HEK293 (cell line): ENCODE results near the gene THYN1.

Experiments used
- FEZF1 ChIP-seq: fragments of 450-650 bp; formaldehyde crosslinking; IDR thresholded peaks from 2 replicates; pipeline ENCODE4 v1.5.1; 2016; ENCODE audit warnings: missing biosample characterization, missing genetic modification characterization
- HOXA7 ChIP-seq: sonication (generic); formaldehyde crosslinking; IDR thresholded peaks from 2 replicates; pipeline ENCODE4 v1.8.1; 2022; ENCODE audit warnings: missing genetic modification reagents, borderline replicate concordance
- MZF1 ChIP-seq: fragments of 450-650 bp; formaldehyde crosslinking; IDR thresholded peaks from 2 replicates; pipeline ENCODE4 v1.5.1; 2017; ENCODE audit warnings: missing biosample characterization, missing genetic modification characterization, borderline replicate concordance
- REPIN1 ChIP-seq: fragments of 450-650 bp; formaldehyde crosslinking; IDR thresholded peaks from 2 replicates; pipeline ENCODE4 v1.5.1; 2017; ENCODE audit warnings: missing biosample characterization, missing genetic modification characterization, low read depth
- YY2 ChIP-seq: fragments of 450-650 bp; formaldehyde crosslinking; IDR thresholded peaks from 2 replicates; pipeline ENCODE4 v1.5.1; 2016; ENCODE audit warnings: missing biosample characterization, missing genetic modification characterization
- ZNF133 ChIP-seq: fragments of 450-650 bp; formaldehyde crosslinking; IDR thresholded peaks from 2 replicates; pipeline ENCODE4 v1.5.1; 2016; ENCODE audit warnings: missing biosample characterization, missing genetic modification characterization
- ZNF175 ChIP-seq: fragments of 450-650 bp; formaldehyde crosslinking; IDR thresholded peaks from 2 replicates; pipeline ENCODE4 v1.5.1; 2016; ENCODE audit warnings: missing biosample characterization, missing genetic modification characterization
- ZNF23 ChIP-seq: fragments of 450-650 bp; formaldehyde crosslinking; IDR thresholded peaks from 2 replicates; pipeline ENCODE4 v1.5.1; 2016; ENCODE audit warnings: missing biosample characterization, missing genetic modification characterization, borderline replicate concordance
- ZNF366 ChIP-seq: fragments of 450-650 bp; formaldehyde crosslinking; conservative IDR thresholded peaks from 2 replicates; pipeline ENCODE4 v1.5.1; 2016; ENCODE audit warnings: missing biosample characterization, missing genetic modification characterization
- ZNF473 ChIP-seq: fragments of 450-650 bp; formaldehyde crosslinking; IDR thresholded peaks from 2 replicates; pipeline ENCODE4 v1.5.1; 2017; ENCODE audit warnings: missing biosample characterization, missing genetic modification characterization
- ZNF544 ChIP-seq: fragments of 450-650 bp; formaldehyde crosslinking; IDR thresholded peaks from 2 replicates; pipeline ENCODE4 v1.5.0; 2017; ENCODE audit warnings: missing biosample characterization, missing genetic modification characterization
- ZNF548 ChIP-seq: fragments of 450-650 bp; formaldehyde crosslinking; IDR thresholded peaks from 2 replicates; pipeline ENCODE4 v1.5.1; 2016; ENCODE audit warnings: missing biosample characterization, missing genetic modification characterization
- ZNF610 ChIP-seq: fragments of 450-650 bp; formaldehyde crosslinking; IDR thresholded peaks from 2 replicates; pipeline ENCODE4 v1.5.1; 2016; ENCODE audit warnings: missing biosample characterization, missing genetic modification characterization, borderline replicate concordance
- ZNF623 ChIP-seq: fragments of 450-650 bp; formaldehyde crosslinking; IDR thresholded peaks from 2 replicates; pipeline ENCODE4 v1.5.1; 2016; ENCODE audit warnings: missing biosample characterization, missing genetic modification characterization
- ZNF776 ChIP-seq: fragments of 450-650 bp; formaldehyde crosslinking; IDR thresholded peaks from 2 replicates; pipeline ENCODE4 v1.5.0; 2017; ENCODE audit warnings: missing biosample characterization, missing genetic modification characterization, borderline replicate concordance
- ZNF837 ChIP-seq: fragments of 450-650 bp; formaldehyde crosslinking; IDR thresholded peaks from 2 replicates; pipeline ENCODE4 v1.5.1; 2016; ENCODE audit warnings: missing biosample characterization, missing genetic modification characterization
- TF ChIP-seq, protein P1 (sequence below): fragments of 450-650 bp; formaldehyde crosslinking; IDR thresholded peaks from 2 replicates; pipeline ENCODE4 v1.5.0; 2017; ENCODE audit warnings: missing biosample characterization, missing genetic modification characterization, borderline replicate concordance
- TF ChIP-seq, protein P2 (sequence below): fragments of 450-650 bp; formaldehyde crosslinking; IDR thresholded peaks from 2 replicates; pipeline ENCODE4 v1.5.1; 2016; ENCODE audit warnings: missing biosample characterization, missing genetic modification characterization
- TF ChIP-seq, protein P3 (sequence below): fragments of 450-650 bp; formaldehyde crosslinking; IDR thresholded peaks from 2 replicates; pipeline ENCODE4 v1.5.1; 2017; ENCODE audit warnings: missing biosample characterization, missing genetic modification characterization
- TF ChIP-seq, protein P4 (sequence below): fragments of 450-650 bp; formaldehyde crosslinking; IDR thresholded peaks from 2 replicates; pipeline ENCODE4 v1.5.1; 2016; ENCODE audit warnings: missing biosample characterization, missing genetic modification characterization, borderline replicate concordance
- TF ChIP-seq, protein P5 (sequence below): fragments of 450-650 bp; formaldehyde crosslinking; IDR thresholded peaks from 2 replicates; pipeline ENCODE4 v1.5.1; 2016; ENCODE audit warnings: missing biosample characterization, missing genetic modification characterization

THYN1 gene

DNA sequence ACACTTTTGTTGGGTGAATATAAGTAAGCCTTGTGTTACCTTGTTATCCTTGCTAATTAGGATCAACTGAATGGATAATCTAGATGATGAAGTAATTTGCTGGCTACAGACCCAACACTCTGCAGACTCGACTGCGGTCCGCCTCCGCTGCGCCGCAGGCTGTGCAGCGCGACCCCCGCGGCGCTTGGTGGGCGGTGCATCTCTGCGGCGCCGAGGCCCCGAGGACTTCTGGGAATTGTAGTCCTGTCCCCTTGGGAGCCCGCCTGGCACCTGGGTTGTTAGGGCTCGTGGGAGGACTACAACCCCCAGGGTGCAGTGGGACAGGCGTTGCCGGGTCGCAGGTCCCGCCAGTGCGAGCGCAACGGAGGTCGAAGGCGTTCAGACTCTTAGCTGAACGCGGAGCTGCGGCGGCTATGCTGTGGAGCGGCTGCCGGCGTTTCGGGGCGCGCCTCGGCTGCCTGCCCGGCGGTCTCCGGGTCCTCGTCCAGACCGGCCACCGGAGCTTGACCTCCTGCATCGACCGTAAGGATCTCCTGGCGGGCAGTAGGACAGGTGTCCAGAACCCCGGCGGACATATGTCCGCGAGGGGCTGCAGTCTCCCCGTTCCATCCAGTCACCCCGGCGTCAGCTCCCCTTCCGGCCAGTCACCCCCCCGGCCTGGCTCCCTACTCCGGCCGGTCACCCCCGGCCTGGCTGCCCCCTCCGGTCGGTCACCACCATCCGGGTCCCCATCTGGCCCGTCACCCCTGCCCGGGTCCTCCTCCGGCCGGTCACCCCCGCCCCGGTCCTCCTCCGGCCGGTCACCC is at the start of gene THYN1, which contains the start of gene ACAD8 (continued):
- TF ChIP-seq, protein P1, sequence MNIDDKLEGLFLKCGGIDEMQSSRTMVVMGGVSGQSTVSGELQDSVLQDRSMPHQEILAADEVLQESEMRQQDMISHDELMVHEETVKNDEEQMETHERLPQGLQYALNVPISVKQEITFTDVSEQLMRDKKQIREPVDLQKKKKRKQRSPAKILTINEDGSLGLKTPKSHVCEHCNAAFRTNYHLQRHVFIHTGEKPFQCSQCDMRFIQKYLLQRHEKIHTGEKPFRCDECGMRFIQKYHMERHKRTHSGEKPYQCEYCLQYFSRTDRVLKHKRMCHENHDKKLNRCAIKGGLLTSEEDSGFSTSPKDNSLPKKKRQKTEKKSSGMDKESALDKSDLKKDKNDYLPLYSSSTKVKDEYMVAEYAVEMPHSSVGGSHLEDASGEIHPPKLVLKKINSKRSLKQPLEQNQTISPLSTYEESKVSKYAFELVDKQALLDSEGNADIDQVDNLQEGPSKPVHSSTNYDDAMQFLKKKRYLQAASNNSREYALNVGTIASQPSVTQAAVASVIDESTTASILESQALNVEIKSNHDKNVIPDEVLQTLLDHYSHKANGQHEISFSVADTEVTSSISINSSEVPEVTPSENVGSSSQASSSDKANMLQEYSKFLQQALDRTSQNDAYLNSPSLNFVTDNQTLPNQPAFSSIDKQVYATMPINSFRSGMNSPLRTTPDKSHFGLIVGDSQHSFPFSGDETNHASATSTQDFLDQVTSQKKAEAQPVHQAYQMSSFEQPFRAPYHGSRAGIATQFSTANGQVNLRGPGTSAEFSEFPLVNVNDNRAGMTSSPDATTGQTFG = no peak
- no peak for TF ChIP-seq HOXA7 (CRISPR knock-in tag)
- TF ChIP-seq MZF1 (tag by site-specific recombination) = no peak
- no peak for TF ChIP-seq ZNF776 (tag by site-specific recombination)
- TF ChIP-seq FEZF1 (tag by site-specific recombination) = no peak
- TF ChIP-seq, protein P2, sequence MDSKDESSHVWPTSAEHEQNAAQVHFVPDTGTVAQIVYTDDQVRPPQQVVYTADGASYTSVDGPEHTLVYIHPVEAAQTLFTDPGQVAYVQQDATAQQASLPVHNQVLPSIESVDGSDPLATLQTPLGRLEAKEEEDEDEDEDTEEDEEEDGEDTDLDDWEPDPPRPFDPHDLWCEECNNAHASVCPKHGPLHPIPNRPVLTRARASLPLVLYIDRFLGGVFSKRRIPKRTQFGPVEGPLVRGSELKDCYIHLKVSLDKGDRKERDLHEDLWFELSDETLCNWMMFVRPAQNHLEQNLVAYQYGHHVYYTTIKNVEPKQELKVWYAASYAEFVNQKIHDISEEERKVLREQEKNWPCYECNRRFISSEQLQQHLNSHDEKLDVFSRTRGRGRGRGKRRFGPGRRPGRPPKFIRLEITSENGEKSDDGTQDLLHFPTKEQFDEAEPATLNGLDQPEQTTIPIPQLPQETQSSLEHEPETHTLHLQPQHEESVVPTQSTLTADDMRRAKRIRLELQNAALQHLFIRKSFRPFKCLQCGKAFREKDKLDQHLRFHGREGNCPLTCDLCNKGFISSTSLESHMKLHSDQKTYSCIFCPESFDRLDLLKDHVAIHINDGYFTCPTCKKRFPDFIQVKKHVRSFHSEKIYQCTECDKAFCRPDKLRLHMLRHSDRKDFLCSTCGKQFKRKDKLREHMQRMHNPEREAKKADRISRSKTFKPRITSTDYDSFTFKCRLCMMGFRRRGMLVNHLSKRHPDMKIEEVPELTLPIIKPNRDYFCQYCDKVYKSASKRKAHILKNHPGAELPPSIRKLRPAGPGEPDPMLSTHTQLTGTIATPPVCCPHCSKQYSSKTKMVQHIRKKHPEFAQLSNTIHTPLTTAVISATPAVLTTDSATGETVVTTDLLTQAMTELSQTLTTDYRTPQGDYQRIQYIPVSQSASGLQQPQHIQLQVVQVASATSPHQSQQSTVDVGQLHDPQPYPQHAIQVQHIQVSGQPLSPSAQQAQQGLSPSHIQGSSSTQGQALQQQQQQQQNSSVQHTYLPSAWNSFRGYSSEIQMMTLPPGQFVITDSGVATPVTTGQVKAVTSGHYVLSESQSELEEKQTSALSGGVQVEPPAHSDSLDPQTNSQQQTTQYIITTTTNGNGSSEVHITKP = peak; percentile 43; the same call in 1 of the 2 replicates
- TF ChIP-seq ZNF175 (tag by site-specific recombination) = no peak
- TF ChIP-seq ZNF133 (tag by site-specific recombination) = no peak
- no peak for TF ChIP-seq ZNF837 (tag by site-specific recombination)
- no peak for TF ChIP-seq ZNF544 (tag by site-specific recombination)
- TF ChIP-seq, protein P3, sequence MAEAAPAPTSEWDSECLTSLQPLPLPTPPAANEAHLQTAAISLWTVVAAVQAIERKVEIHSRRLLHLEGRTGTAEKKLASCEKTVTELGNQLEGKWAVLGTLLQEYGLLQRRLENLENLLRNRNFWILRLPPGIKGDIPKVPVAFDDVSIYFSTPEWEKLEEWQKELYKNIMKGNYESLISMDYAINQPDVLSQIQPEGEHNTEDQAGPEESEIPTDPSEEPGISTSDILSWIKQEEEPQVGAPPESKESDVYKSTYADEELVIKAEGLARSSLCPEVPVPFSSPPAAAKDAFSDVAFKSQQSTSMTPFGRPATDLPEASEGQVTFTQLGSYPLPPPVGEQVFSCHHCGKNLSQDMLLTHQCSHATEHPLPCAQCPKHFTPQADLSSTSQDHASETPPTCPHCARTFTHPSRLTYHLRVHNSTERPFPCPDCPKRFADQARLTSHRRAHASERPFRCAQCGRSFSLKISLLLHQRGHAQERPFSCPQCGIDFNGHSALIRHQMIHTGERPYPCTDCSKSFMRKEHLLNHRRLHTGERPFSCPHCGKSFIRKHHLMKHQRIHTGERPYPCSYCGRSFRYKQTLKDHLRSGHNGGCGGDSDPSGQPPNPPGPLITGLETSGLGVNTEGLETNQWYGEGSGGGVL (tag by site-specific recombination) = no peak
- TF ChIP-seq REPIN1 (tag by site-specific recombination) = no peak
- TF ChIP-seq, protein P4, sequence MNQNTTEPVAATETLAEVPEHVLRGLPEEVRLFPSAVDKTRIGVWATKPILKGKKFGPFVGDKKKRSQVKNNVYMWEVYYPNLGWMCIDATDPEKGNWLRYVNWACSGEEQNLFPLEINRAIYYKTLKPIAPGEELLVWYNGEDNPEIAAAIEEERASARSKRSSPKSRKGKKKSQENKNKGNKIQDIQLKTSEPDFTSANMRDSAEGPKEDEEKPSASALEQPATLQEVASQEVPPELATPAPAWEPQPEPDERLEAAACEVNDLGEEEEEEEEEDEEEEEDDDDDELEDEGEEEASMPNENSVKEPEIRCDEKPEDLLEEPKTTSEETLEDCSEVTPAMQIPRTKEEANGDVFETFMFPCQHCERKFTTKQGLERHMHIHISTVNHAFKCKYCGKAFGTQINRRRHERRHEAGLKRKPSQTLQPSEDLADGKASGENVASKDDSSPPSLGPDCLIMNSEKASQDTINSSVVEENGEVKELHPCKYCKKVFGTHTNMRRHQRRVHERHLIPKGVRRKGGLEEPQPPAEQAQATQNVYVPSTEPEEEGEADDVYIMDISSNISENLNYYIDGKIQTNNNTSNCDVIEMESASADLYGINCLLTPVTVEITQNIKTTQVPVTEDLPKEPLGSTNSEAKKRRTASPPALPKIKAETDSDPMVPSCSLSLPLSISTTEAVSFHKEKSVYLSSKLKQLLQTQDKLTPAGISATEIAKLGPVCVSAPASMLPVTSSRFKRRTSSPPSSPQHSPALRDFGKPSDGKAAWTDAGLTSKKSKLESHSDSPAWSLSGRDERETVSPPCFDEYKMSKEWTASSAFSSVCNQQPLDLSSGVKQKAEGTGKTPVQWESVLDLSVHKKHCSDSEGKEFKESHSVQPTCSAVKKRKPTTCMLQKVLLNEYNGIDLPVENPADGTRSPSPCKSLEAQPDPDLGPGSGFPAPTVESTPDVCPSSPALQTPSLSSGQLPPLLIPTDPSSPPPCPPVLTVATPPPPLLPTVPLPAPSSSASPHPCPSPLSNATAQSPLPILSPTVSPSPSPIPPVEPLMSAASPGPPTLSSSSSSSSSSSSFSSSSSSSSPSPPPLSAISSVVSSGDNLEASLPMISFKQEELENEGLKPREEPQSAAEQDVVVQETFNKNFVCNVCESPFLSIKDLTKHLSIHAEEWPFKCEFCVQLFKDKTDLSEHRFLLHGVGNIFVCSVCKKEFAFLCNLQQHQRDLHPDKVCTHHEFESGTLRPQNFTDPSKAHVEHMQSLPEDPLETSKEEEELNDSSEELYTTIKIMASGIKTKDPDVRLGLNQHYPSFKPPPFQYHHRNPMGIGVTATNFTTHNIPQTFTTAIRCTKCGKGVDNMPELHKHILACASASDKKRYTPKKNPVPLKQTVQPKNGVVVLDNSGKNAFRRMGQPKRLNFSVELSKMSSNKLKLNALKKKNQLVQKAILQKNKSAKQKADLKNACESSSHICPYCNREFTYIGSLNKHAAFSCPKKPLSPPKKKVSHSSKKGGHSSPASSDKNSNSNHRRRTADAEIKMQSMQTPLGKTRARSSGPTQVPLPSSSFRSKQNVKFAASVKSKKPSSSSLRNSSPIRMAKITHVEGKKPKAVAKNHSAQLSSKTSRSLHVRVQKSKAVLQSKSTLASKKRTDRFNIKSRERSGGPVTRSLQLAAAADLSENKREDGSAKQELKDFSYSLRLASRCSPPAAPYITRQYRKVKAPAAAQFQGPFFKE (tag by site-specific recombination) = no peak
- TF ChIP-seq, protein P5, sequence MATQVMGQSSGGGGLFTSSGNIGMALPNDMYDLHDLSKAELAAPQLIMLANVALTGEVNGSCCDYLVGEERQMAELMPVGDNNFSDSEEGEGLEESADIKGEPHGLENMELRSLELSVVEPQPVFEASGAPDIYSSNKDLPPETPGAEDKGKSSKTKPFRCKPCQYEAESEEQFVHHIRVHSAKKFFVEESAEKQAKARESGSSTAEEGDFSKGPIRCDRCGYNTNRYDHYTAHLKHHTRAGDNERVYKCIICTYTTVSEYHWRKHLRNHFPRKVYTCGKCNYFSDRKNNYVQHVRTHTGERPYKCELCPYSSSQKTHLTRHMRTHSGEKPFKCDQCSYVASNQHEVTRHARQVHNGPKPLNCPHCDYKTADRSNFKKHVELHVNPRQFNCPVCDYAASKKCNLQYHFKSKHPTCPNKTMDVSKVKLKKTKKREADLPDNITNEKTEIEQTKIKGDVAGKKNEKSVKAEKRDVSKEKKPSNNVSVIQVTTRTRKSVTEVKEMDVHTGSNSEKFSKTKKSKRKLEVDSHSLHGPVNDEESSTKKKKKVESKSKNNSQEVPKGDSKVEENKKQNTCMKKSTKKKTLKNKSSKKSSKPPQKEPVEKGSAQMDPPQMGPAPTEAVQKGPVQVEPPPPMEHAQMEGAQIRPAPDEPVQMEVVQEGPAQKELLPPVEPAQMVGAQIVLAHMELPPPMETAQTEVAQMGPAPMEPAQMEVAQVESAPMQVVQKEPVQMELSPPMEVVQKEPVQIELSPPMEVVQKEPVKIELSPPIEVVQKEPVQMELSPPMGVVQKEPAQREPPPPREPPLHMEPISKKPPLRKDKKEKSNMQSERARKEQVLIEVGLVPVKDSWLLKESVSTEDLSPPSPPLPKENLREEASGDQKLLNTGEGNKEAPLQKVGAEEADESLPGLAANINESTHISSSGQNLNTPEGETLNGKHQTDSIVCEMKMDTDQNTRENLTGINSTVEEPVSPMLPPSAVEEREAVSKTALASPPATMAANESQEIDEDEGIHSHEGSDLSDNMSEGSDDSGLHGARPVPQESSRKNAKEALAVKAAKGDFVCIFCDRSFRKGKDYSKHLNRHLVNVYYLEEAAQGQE = peak; percentile 44; the same call in 1 of the 2 replicates
- no peak for TF ChIP-seq ZNF23 (tag by site-specific recombination)
- peak; percentile 61 for TF ChIP-seq ZNF366
- TF ChIP-seq YY2 = no peak
- no peak for TF ChIP-seq ZNF473 (tag by site-specific recombination)
- no peak for TF ChIP-seq ZNF623
- TF ChIP-seq ZNF610 = no peak
- no peak for TF ChIP-seq ZNF548
